Neural crest cell (in vitro differentiated cells): ENCODE measurements around the gene TP73. TPM values are rescaled to one million over a fixed set of nuclear protein-coding genes. Genes with fewer than 3 reads are reported as not detected.

Source experiments
- DNase-seq: peaks from one replicate; pipeline ENCODE4 v3.0.0; 2021; ENCODE audit warnings: low read depth, mixed read lengths, low spot score
- H3K27ac Mint-ChIP-seq: one replicate; pipeline ENCODE4 v1.8.0; 2021; ENCODE audit warnings: mild to moderate bottlenecking, mixed read lengths; ENCODE audit not compliant: unreplicated experiment
- H3K27me3 Mint-ChIP-seq: 2 replicates; pipeline ENCODE4 v1.8.0; 2021; ENCODE audit warnings: low read depth, mild to moderate bottlenecking, mixed read lengths
- H3K36me3 Mint-ChIP-seq: 2 replicates; pipeline ENCODE4 v1.8.0; 2021; ENCODE audit warnings: low read depth, mild to moderate bottlenecking, mixed read lengths
- H3K4me1 Mint-ChIP-seq: 2 replicates; pipeline ENCODE4 v1.8.0; 2021; ENCODE audit warnings: mixed read lengths
- H3K4me3 Mint-ChIP-seq: one replicate; pipeline ENCODE4 v1.8.0; 2021; ENCODE audit warnings: mild to moderate bottlenecking, mixed read lengths
- H3K9me3 Mint-ChIP-seq: 2 replicates; pipeline ENCODE4 v1.8.0; 2021; ENCODE audit warnings: mixed read lengths
- total RNA-seq: library from RNA; stranded (reverse); gene quantifications from 2 replicates; pipeline ENCODE4 v1.2.1, GENCODE V29; 2021
- TF ChIP-seq, protein P1 (sequence below): fragments of 200-600 bp; sonication (generic); conservative IDR thresholded peaks from 2 replicates; pipeline ENCODE4 v1.5.0; 2021; ENCODE audit warnings: antibody characterized with exemption, mild to moderate bottlenecking

The TP73 gene
- total RNA-seq, 1 donor from 2014 or later, result 1.5 TPM

DNA sequence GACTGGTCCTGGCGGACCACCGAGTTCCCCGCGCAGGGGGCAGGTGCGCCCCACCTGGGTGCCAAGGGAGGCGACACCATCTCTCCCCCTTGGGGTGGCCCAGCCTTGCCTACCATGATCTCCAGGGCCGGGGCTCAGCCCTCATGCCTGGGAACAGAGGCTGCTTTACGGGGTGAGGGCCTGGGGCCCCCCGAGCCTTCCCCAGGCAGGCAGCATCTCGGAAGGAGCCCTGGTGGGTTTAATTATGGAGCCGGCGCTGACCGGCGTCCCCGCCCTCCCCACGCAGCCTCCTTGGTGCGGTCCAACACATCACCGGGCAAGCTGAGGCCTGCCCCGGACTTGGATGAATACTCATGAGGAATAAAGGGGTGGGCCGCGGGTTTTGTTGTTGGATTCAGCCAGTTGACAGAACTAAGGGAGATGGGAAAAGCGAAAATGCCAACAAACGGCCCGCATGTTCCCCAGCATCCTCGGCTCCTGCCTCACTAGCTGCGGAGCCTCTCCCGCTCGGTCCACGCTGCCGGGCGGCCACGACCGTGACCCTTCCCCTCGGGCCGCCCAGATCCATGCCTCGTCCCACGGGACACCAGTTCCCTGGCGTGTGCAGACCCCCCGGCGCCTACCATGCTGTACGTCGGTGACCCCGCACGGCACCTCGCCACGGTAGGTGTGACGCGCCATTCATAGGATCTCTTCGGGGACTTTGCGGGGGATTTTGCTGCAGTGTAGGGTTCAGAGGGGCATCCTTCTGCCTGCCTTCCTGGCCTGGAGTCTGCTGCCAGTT, 38.2 kb downstream of the TP73 start:
- peaks cover 4% of the 10 kb centered on the region for H3K27me3 Mint-ChIP-seq
- H3K9me3 Mint-ChIP-seq, result no peaks in the 10 kb centered on the region
- H3K4me1 Mint-ChIP-seq, result peaks cover 5% of the 10 kb centered on the region
- TF ChIP-seq, protein P1, sequence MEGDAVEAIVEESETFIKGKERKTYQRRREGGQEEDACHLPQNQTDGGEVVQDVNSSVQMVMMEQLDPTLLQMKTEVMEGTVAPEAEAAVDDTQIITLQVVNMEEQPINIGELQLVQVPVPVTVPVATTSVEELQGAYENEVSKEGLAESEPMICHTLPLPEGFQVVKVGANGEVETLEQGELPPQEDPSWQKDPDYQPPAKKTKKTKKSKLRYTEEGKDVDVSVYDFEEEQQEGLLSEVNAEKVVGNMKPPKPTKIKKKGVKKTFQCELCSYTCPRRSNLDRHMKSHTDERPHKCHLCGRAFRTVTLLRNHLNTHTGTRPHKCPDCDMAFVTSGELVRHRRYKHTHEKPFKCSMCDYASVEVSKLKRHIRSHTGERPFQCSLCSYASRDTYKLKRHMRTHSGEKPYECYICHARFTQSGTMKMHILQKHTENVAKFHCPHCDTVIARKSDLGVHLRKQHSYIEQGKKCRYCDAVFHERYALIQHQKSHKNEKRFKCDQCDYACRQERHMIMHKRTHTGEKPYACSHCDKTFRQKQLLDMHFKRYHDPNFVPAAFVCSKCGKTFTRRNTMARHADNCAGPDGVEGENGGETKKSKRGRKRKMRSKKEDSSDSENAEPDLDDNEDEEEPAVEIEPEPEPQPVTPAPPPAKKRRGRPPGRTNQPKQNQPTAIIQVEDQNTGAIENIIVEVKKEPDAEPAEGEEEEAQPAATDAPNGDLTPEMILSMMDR, result no peak
- H3K27ac Mint-ChIP-seq, result no peak overlapping the region
- H3K4me3 Mint-ChIP-seq, result no peak overlapping the region
- H3K36me3 Mint-ChIP-seq, result no peaks in the 10 kb centered on the region
- DNase-seq, result no peak

DNA sequence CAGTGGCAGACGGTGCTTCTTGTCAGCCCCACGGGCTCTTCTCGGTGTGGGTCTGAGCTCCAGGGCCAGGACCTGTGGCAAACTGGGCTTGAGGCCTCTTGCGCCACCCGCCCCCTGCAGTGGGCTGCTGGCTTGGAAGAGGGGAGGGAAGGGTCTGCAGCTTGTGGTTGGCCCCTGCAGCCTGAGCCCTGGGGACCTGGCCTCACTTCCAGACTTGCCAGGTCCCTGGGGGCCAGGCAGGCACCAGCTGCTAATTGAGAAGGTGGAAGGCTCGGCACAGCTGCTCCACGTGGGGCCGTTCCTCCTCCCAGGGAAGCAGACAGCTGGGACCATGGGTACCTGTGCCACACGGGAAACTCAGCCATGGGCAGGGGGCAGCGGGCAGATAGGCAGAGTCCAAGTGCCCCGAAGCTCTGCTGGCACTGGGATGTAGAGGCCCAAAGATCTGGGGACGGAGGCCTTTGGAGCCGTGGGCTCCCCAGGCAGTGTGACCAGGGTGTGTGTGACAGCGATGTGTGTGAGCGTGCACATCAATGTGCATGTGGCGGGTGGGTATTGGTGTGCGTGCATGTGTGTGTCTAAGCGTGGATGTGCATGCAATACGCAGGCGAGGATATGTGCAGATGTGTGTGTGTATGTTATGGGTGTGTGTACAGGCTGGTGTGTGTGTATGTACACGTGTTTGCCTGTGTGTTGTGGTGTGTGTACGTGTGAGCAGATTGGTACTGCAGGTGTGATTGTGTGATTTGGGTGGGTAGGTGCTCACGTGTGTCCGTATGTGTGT, 39.3 kb downstream of the TP73 start:
- Mint-ChIP-seq H3K4me1 (peaks cover 10% of the 10 kb centered on the region), H3K36me3 (no peaks in the 10 kb centered on the region), H3K4me3 (no peak overlapping the region), H3K27ac (peak overlapping the region; percentile 50), H3K9me3 (no peaks in the 10 kb centered on the region), H3K27me3 (peaks cover 11% of the 10 kb centered on the region)
- no peak for DNase-seq
- TF ChIP-seq, protein P1, result no peak

DNA sequence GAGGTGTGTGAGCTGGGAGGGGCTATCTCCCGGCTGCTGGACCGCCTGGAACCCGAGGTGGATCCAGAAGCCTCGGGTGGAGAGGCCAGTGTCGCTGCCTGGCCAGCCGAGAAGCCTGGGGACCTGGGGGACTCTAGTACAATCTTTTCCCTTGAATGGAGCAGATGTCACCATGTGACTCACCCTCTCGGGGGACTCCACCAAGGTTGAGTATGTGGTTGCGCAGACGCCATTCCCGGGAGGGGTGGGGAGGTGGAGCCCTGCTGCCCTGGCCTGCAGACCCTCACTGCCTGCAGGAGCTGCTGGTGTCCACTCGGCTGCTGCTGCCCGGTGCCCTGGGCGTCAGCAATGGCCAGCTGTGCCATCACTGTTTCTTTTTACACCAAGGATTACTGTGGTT, 40.3 kb downstream of the TP73 start:
- TF ChIP-seq, protein P1, result no peak
- Mint-ChIP-seq H3K4me3 (no peak overlapping the region), H3K27me3 (peaks cover 11% of the 10 kb centered on the region), H3K9me3 (no peaks in the 10 kb centered on the region), H3K4me1 (peaks cover 10% of the 10 kb centered on the region), H3K36me3 (no peaks in the 10 kb centered on the region), H3K27ac (no peak overlapping the region)
- no peak for DNase-seq

DNA sequence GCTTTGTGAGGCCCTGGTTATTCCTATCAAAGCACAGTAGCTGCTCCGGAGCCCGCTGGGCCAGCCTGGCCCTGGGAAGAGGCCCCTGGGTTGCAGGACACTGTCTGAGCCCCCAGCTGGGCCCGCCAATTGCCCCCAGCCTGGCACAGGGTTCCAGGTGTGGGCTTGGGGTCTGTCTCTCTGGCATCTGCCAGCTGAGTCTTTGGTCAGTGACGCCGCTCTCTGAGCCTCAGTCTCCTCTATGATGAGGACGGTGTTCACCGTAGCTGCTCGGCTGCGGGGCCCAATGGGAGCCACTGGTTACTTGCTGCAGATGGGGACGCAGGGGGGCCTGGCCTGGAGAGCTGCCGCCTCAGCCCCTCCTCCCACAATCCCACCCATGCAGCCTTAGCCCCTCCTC, 41.0 kb downstream of the TP73 start:
- Mint-ChIP-seq H3K4me1 (peaks cover 10% of the 10 kb centered on the region), H3K4me3 (no peak overlapping the region), H3K36me3 (no peaks in the 10 kb centered on the region), H3K27ac (no peak overlapping the region), H3K27me3 (peaks cover 10% of the 10 kb centered on the region), H3K9me3 (no peaks in the 10 kb centered on the region)
- TF ChIP-seq, protein P1, result no peak
- no peak for DNase-seq

DNA sequence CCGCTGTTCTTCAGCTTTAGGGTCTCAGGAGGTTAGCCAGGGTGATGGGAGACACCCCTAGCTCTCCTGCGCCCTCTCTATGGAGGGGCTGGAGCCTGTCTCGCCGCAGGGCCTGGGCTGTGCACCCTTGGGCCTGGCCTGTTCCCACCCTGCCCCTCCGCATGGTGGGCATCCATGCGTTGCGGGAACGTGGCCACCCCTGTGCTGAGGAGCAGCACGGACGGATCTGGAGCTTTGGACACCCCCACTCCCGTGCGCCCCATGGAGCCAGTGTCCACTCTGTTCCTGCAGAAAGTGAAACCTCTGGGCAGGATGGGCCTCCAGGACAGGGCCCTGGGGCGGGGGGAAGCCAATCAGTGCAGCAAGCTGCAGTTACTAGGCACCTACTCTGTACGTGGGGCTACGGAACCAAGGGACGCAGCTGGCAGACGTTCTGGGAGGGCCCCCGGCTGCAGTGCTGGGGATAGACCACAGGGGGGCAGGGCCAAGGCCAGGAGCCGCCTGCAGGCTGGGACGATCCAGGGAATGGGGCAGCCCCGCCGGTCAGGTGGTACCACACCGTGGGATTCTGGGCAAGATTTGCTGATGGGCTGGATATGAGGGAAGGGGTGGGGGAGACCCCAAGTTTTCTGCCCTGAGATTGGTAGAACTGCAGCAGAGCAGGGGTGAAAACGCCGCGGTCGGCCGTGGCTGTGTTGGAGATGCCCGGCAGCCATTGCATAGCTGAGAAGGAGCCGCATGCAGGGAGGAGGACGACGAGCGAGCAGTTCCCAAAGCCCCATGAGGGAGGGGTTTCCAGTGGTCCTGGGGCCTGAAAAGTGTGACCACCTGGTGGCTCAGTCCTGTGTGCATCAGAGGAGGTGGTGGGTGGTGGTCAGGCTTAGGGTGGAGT, 43.3 kb downstream of the TP73 start:
- DNase-seq, result peak; percentile 70
- H3K27ac Mint-ChIP-seq, result no peak overlapping the region
- peaks cover 10% of the 10 kb centered on the region for H3K27me3 Mint-ChIP-seq
- H3K9me3 Mint-ChIP-seq, result no peaks in the 10 kb centered on the region
- H3K4me1 Mint-ChIP-seq, result peaks cover 14% of the 10 kb centered on the region
- TF ChIP-seq, protein P1, result peak; percentile 75
- H3K36me3 Mint-ChIP-seq, result no peaks in the 10 kb centered on the region
- no peak overlapping the region for H3K4me3 Mint-ChIP-seq
